ENCODE data around the gene PLEKHA5.

DNA sequence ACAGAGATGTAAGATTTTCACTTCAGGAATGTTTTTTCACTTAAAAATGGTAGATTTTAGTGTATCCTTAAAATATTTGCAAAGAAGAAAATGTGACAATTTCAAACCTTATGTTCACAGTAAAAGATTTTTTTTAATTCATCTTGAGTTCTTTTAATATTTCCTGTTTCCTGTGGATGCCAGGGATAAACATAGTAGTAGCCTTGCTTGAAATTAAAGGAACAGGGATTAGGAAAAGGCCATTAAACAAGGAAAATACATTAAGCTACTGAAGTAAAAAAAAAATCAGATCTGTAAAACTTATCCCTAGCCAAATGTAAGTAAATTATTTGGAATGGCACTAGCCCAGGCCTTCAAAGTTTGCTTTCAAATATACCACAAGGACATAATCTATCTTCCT is 171.7 kb downstream of the PLEKHA5 start:
- TF ChIP-seq, protein P1, sequence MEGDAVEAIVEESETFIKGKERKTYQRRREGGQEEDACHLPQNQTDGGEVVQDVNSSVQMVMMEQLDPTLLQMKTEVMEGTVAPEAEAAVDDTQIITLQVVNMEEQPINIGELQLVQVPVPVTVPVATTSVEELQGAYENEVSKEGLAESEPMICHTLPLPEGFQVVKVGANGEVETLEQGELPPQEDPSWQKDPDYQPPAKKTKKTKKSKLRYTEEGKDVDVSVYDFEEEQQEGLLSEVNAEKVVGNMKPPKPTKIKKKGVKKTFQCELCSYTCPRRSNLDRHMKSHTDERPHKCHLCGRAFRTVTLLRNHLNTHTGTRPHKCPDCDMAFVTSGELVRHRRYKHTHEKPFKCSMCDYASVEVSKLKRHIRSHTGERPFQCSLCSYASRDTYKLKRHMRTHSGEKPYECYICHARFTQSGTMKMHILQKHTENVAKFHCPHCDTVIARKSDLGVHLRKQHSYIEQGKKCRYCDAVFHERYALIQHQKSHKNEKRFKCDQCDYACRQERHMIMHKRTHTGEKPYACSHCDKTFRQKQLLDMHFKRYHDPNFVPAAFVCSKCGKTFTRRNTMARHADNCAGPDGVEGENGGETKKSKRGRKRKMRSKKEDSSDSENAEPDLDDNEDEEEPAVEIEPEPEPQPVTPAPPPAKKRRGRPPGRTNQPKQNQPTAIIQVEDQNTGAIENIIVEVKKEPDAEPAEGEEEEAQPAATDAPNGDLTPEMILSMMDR (optimal IDR thresholded peaks at IDR 0.05 in 1 of 3, IDR thresholded peaks at IDR 0.05 in 1 of 3, conservative IDR thresholded peaks at IDR 0.05 in 1 of 3; ENCODE audit: extremely low read depth in 1 of 3, insufficient read depth in 2 of 3, low read length in 3 of 3): no peak
- TF ChIP-seq EZH2 (IDR thresholded peaks at IDR 0.05; ENCODE audit: low read length): no peak

All from keratinocyte (primary cell).